SJCRH30 (cell line): ENCODE measurements around the gene FAM83E. TPM values are rescaled to one million over a fixed set of nuclear protein-coding genes. Genes with fewer than 3 reads are reported as not detected.

Experiments
- DNase-seq, 2 experiments: peaks; one replicate each; pipeline ENCODE4 v3.0.0-alpha.2; 2015 to 2020
- H3K27ac ChIP-seq: fragments of 250-450 bp; sonication (Bioruptor Pico); 2 replicates; pipeline ENCODE4 v1.5.1; 2020; ENCODE audit warnings: mild to moderate bottlenecking, moderate library complexity
- H3K27me3 ChIP-seq: fragments of 250-450 bp; sonication (Bioruptor Pico); 2 replicates; pipeline ENCODE4 v1.5.1; 2020; ENCODE audit warnings: mild to moderate bottlenecking, moderate library complexity
- H3K36me3 ChIP-seq: fragments of 250-450 bp; sonication (Bioruptor Pico); 2 replicates; pipeline ENCODE4 v1.5.1; 2020; ENCODE audit warnings: mild to moderate bottlenecking, moderate library complexity
- H3K4me1 ChIP-seq: fragments of 250-450 bp; sonication (Bioruptor Pico); 2 replicates; pipeline ENCODE4 v1.5.1; 2020; ENCODE audit warnings: mild to moderate bottlenecking, moderate library complexity
- H3K4me3 ChIP-seq: fragments of 250-450 bp; sonication (Bioruptor Pico); 2 replicates; pipeline ENCODE4 v1.5.1; 2020; ENCODE audit warnings: mild to moderate bottlenecking, moderate library complexity
- H3K9me3 ChIP-seq: fragments of 250-450 bp; sonication (Bioruptor Pico); replicated peaks from 2 replicates; pipeline ENCODE4 v1.5.1; 2020; ENCODE audit warnings: mild to moderate bottlenecking, moderate library complexity
- total RNA-seq: library from RNA; depleted of rRNA; stranded (reverse); fragments of >200 nt; shearing (Covaris generic); gene quantifications from 2 replicates; pipeline ENCODE4 v1.2.3, GENCODE V29; 2014; rRNA removed

FAM83E gene
- total RNA-seq, 1 experiment from 2014 or later, result 3.3 TPM

DNA sequence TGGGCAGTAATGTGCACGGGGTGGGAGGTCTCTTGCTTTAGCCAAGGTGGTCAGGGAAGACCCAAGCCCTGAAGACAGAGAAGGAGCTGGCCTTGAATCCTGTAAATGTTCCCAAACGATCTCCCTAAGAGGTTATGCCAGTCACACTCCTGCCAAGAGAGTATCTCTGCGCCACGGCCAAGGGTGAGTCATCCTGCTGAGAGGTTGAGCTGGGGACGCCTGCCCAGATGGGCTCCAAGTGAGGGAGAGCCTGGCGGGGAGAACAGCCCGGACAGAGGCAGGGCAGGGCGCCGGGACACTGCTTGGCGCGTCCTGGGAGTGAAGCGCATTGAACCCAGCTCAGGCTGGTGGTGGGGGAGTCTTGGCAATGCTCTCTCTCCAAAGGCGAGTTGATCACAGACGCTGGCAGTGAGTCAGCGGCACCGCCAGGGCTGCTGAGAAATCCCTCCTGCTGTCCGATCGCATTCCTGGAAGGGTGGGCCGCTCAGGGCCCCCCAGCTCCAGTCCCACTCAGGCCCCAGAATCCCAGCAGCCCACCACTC, 46.5 kb downstream of the FAM83E start:
- H3K27ac ChIP-seq, result peak overlapping the region; percentile 12; the same call in 1 of the 2 replicates
- DNase-seq, result peak; percentile 80 to 81
- H3K27me3 ChIP-seq, result no peaks in the 10 kb centered on the region; the same call in 1 of the 2 replicates
- H3K36me3 ChIP-seq, result no peaks in the 10 kb centered on the region
- H3K9me3 ChIP-seq, result no peaks in the 10 kb centered on the region
- H3K4me3 ChIP-seq, result 0 out of 2 replicates have a peak overlapping the region, but pooled peaks have one; percentile 5
- H3K4me1 ChIP-seq, result peaks cover 21% of the 10 kb centered on the region

DNA sequence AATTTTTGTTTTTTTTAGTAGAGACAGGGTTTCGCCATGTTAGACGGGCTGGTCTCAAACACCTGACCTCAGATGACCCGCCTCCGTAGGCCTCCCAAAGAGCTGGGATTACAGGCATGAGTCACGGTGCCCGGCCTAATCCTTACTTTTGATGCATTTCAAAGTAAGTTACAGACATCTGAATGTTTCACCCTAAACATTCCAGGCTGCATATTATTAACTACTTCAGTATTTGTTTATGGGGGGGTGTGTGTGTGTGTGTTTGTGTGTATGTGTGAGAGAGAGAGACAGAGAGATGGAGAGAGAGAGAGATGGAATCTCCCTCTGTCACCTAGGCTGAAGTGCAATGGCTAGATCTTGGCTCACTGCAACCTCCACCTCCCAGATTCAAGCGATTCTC, 49.8 kb downstream of the FAM83E start:
- peaks cover 18% of the 10 kb centered on the region for H3K4me1 ChIP-seq
- H3K9me3 ChIP-seq, result no peaks in the 10 kb centered on the region
- no peaks in the 10 kb centered on the region for H3K36me3 ChIP-seq
- DNase-seq, result peak; percentile 53 to 61
- H3K4me3 ChIP-seq, result no peak overlapping the region
- H3K27ac ChIP-seq, result no peak overlapping the region
- H3K27me3 ChIP-seq, result no peaks in the 10 kb centered on the region; the same call in 1 of the 2 replicates

Other genes with a start within 250 kb of the FAM83E start
- gene KDELR1, start 223.5 kb downstream of the FAM83E start, total RNA-seq, result 105 and 119 TPM in 2 replicates
- 0.03 TPM in 1 of 2 replicates, not detected in the other for gene GRIN2D, start 221.4 kb downstream of the FAM83E start, total RNA-seq
- gene GRWD1, start 169.1 kb downstream of the FAM83E start, total RNA-seq, result 40.4 and 44.6 TPM in 2 replicates
- gene KCNJ14, start 159.5 kb downstream of the FAM83E start, total RNA-seq, result 0.41 and 0.57 TPM in 2 replicates
- 25.0 and 29.0 TPM in 2 replicates for gene CYTH2, start 145.7 kb downstream of the FAM83E start, total RNA-seq
- not detected in 2 replicates for gene LMTK3, start 103.2 kb downstream of the FAM83E start, total RNA-seq
- 0.26 TPM in 1 of 2 replicates, not detected in the other for gene SULT2B1, start 62.9 kb downstream of the FAM83E start, total RNA-seq
- gene SPACA4, start 8.3 kb downstream of the FAM83E start, total RNA-seq, result not detected in 2 replicates
- gene RPL18, start 4.1 kb upstream of the FAM83E start, total RNA-seq, result 1,609 and 2,008 TPM in 2 replicates
- gene SPHK2, start 4.4 kb upstream of the FAM83E start, total RNA-seq, result 13.1 and 17.4 TPM in 2 replicates
- 23.9 and 24.4 TPM in 2 replicates for gene DBP, start 22.3 kb upstream of the FAM83E start, total RNA-seq
- gene CA11, start 31.1 kb upstream of the FAM83E start, total RNA-seq, result 10.7 and 11.8 TPM in 2 replicates
- gene NTN5, start 57.9 kb upstream of the FAM83E start, total RNA-seq, result 151 and 155 TPM in 2 replicates
- gene FUT2, start 80.9 kb upstream of the FAM83E start, total RNA-seq, result 0.08 and 0.30 TPM in 2 replicates
- gene MAMSTR, start 104.6 kb upstream of the FAM83E start, total RNA-seq, result 19.5 and 24.5 TPM in 2 replicates
- 0.99 and 1.5 TPM in 2 replicates for gene RASIP1, start 125.5 kb upstream of the FAM83E start, total RNA-seq
- not detected in 2 replicates for gene IZUMO1, start 131.8 kb upstream of the FAM83E start, total RNA-seq
- gene FUT1, start 137.6 kb upstream of the FAM83E start, total RNA-seq, result not detected in 2 replicates
- not detected in 2 replicates for gene FGF21, start 140.4 kb upstream of the FAM83E start, total RNA-seq
- 31.7 and 36.0 TPM in 2 replicates for gene BCAT2, start 196.0 kb upstream of the FAM83E start, total RNA-seq
- not detected in 2 replicates for gene HSD17B14, start 221.4 kb upstream of the FAM83E start, total RNA-seq